ENCODE measurements around the gene RBMX.

The RBMX gene

DNA sequence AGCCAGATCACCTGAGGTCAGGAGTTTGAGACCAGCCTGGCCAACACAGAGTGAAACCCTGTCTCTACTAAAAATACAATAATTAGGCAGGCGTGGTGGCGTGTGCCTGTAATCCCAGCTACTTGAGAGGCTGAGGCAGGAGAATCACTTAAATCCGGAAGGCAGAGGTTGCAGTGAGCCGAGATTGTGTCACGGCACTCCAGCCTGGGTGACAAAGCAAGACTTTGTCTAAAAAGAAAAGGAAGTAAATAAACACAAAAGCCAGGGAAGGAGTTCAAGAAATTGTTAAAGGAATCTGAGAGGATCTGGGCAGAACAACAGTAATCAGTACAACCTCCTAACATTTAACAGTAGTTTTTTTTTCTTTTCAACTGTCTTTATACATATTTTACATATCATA lies 51.1 kb downstream of the RBMX start:
- DNase-seq, result no peak

DNA sequence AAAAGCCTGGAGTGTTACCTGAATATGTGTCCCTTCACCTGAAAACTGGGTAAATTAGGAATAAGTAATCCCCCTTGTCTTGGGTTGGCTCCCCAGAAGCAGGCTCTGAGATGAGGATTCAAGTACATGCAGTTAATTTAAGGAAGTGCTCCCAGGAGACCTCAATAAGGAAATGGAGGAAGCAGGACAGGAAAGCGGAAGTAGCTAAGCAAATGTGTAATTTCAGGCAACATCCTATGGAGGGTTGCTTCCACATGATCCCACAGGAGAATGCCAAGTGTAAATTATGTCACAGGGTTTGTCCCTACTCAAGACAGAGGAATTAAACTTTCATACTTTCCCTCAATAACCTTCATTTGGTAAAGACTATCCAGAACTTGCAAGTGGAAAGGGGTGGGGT lies 51.7 kb downstream of the RBMX start:
- DNase-seq, result no peak

DNA sequence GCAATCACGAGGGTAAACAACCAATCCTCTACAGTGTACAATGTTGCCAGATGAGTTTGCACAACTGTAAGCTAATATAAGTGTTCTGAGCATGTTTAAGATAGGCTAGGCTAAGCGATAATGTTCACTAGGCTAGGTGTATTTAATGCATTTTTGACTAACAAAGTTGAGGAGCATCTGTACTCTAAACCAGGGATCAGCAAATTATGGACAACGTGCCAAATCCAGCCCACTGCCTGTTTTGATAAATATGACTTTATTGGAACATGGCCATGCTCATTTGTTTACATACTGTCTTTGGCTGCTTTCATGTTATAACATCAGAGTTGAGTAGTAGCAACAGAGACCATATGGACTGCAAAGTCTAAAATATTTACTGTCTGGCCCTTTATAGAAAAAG lies 53.5 kb downstream of the RBMX start:
- DNase-seq, result no peak

DNA sequence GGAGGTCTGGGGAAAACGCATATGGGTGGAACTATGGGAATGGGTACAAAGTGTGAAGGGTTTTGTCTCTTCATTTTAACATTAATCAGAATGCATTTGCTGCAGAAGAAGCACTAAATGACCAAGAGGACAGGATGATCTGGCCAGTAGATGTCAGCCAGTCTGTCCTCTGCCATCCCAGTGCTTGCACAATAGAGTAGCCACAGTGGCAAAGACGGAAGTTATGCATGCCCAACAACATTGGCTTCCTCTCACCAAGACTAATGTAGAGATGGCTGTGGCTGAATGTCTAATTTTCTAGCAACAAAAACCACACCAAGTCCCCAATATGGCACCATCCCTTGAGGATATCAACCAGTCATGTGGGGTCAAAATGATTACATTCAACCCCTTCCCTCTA lies 54.8 kb downstream of the RBMX start:
- DNase-seq, result no peak
